OCI-LY7 (cell line): ENCODE results near the gene KANK2.

Experiments
- CTCF ChIP-seq: fragments of 200-600 bp; sonication (generic); conservative IDR thresholded peaks from 2 replicates; pipeline ENCODE4 v1.5.1; 2014; ENCODE audit warnings: mild to moderate bottlenecking, antibody characterized with exemption, low read length, moderate library complexity, mixed read lengths
- EZH2phosphoT487 ChIP-seq: fragments of 200-600 bp; sonication (generic); IDR thresholded peaks from 2 replicates; pipeline ENCODE4 v1.6.1; 2018; ENCODE audit warnings: low read depth, borderline replicate concordance, mild to moderate bottlenecking, mixed run types, antibody characterized with exemption, low read length, moderate library complexity, mixed read lengths

GRCh38 chr19:11200015-11200574 is 2.8 kb upstream of the KANK2 start:
- TF ChIP-seq CTCF: no peak
- no peak for TF ChIP-seq EZH2phosphoT487
